ENCODE results near the gene ADD3. TPM values are rescaled to one million over a fixed set of nuclear protein-coding genes. Genes with fewer than 3 reads are reported as not detected.

Gene ADD3
- total RNA-seq: 232 and 310 TPM in 2 replicates

GRCh38 chr10:110007701-110008517, at the start of gene ADD3:
ADD3 (plus strand) TSS chr10:110007984; CDS start chr10:110100654, 92,670 bp downstream.

Other genes starting within 250 kb of the ADD3 start
- 78.9 and 101 TPM in 2 replicates for gene XPNPEP1, start 84.5 kb upstream of the ADD3 start, total RNA-seq
- 16.3 and 27.4 TPM in 2 replicates for gene MXI1, start 199.6 kb downstream of the ADD3 start, total RNA-seq

Data from pericardium fibroblast (primary cell).